ENCODE data around the gene DIP2C. TPM values are rescaled to one million over a fixed set of nuclear protein-coding genes. Genes with fewer than 3 reads are reported as not detected.
"Not testable (repeated sequence)": the region's sequence is repeated elsewhere in the genome, so short reads cannot be mapped to it uniquely, and the experiment has no call there.

DIP2C gene
- total RNA-seq, 3 donors from 2014 or later = 17.1 to 48.2 (median 20.3) TPM

- Histone ChIP-seq H3K27me3 (no peaks in the 10 kb centered on the region), H3K9me3 (no peaks in the 10 kb centered on the region), H3K4me3 (no peak overlapping the region), H3K27ac (no peak overlapping the region), H3K4me1 (no peaks in the 10 kb centered on the region), H3K36me3 (no peaks in the 10 kb centered on the region)
- DNase-seq (ENCODE audit: low spot score in 2 of 2) = no peak
- TF ChIP-seq POLR2AphosphoS5 (IDR thresholded peaks at IDR 0.05) (no peak), CTCF (IDR thresholded peaks at IDR 0.05) (no peak), POLR2A (IDR thresholded peaks at IDR 0.05) (no peak)
- intact Hi-C loops (cut with DNase I; ENCODE audit: low total_unique reads) = loop anchor here (5.0 kb wide), 1 partner anchor 259 kb away; no protein-coding TSS in a partner anchor
These were observed 27.8 kb downstream of the DIP2C start for GRCh38 chr10:661597-662222.

- TF ChIP-seq CTCF (IDR thresholded peaks at IDR 0.05) = no peak
- no peak for TF ChIP-seq POLR2AphosphoS5 (IDR thresholded peaks at IDR 0.05)
- no peak for TF ChIP-seq POLR2A (IDR thresholded peaks at IDR 0.05)
- Histone ChIP-seq H3K4me1 (no peaks in the 10 kb centered on the region), H3K36me3 (no peaks in the 10 kb centered on the region), H3K9me3 (no peaks in the 10 kb centered on the region), H3K27ac (no peak overlapping the region), H3K27me3 (no peaks in the 10 kb centered on the region), H3K4me3 (no peak overlapping the region)
- intact Hi-C loops (cut with DNase I; ENCODE audit: low total_unique reads) = loop anchor here (5.0 kb wide), 1 partner anchor 259 kb away; no protein-coding TSS in a partner anchor
- DNase-seq (ENCODE audit: low spot score in 2 of 2) = no peak
These were observed 28.4 kb downstream of the DIP2C start for GRCh38 chr10:660970-661596.

GRCh38 chr10:660413-660969, 29.0 kb downstream of the DIP2C start:
- no peaks in the 10 kb centered on the region for H3K27me3 ChIP-seq

GRCh38 chr10:659688-660141, 29.8 kb downstream of the DIP2C start:
- no peak overlapping the region for H3K4me3 ChIP-seq
- H3K36me3 ChIP-seq = no peaks in the 10 kb centered on the region
- H3K27ac ChIP-seq = no peak overlapping the region
- no peaks in the 10 kb centered on the region for H3K4me1 ChIP-seq
- no peak for DNase-seq (ENCODE audit: low spot score in 2 of 2)
- H3K9me3 ChIP-seq = no peaks in the 10 kb centered on the region
- no peaks in the 10 kb centered on the region for H3K27me3 ChIP-seq
- TF ChIP-seq POLR2A (IDR thresholded peaks at IDR 0.05) (no peak), POLR2AphosphoS5 (IDR thresholded peaks at IDR 0.05) (no peak), CTCF (IDR thresholded peaks at IDR 0.05) (no peak)
- intact Hi-C loops (cut with DNase I; ENCODE audit: low total_unique reads) = loop anchor here (5.0 kb wide), 1 partner anchor 257 kb away; no protein-coding TSS in a partner anchor

More at GRCh38 chr10:660413-660969, 29.0 kb downstream of the DIP2C start:
- no peak for TF ChIP-seq POLR2AphosphoS5 (IDR thresholded peaks at IDR 0.05)
- no peak for TF ChIP-seq POLR2A (IDR thresholded peaks at IDR 0.05)
- no peak for TF ChIP-seq CTCF (IDR thresholded peaks at IDR 0.05)
- Histone ChIP-seq H3K4me1 (no peaks in the 10 kb centered on the region), H3K36me3 (no peaks in the 10 kb centered on the region), H3K9me3 (no peaks in the 10 kb centered on the region), H3K27ac (no peak overlapping the region), H3K4me3 (no peak overlapping the region)
- intact Hi-C loops (cut with DNase I; ENCODE audit: low total_unique reads) = loop anchor here (5.0 kb wide), 1 partner anchor 258 kb away; no protein-coding TSS in a partner anchor
- DNase-seq (ENCODE audit: low spot score in 2 of 2) = no peak

- H3K9me3 ChIP-seq; H3K4me1 ChIP-seq; DNase-seq (ENCODE audit: low spot score in 2 of 2); H3K27me3 ChIP-seq; H3K27ac ChIP-seq; H3K36me3 ChIP-seq; H3K4me3 ChIP-seq; intact Hi-C loops (cut with DNase I; ENCODE audit: low total_unique reads): not testable (repeated sequence)
These were observed 31.6 kb downstream of the DIP2C start for GRCh38 chr10:657816-658350.
